Calu3 (cell line): Measurements from ENCODE around the gene IL11RA. TPM values are rescaled to one million over a fixed set of nuclear protein-coding genes. Genes with fewer than 3 reads are reported as not detected.

Experiments
- BruUV-seq: library from RNA; stranded (reverse); fragments of 400-500 nt; replicated peaks from 2 replicates; lab custom pipeline; 2021; lab: Mats Ljungman, UMichigan
- CTCF ChIA-PET: fragments of 300-600 bp; sonication (Branson Sonifier 250); formaldehyde crosslinking; loops from one replicate; lab custom pipeline; 2022; ENCODE audit warnings: antibody characterized with exemption; lab: Charles Lee
- DNase-seq: peaks from one replicate; pipeline ENCODE4 v3.0.0; 2022
- H3K27ac Mint-ChIP-seq: one replicate; pipeline ENCODE4 v1.8.0; 2022; ENCODE audit warnings: mixed read lengths; ENCODE audit not compliant: unreplicated experiment
- H3K27me3 Mint-ChIP-seq: one replicate; pipeline ENCODE4 v1.8.0; 2022; ENCODE audit warnings: mixed read lengths; ENCODE audit not compliant: unreplicated experiment
- H3K36me3 Mint-ChIP-seq: one replicate; pipeline ENCODE4 v1.8.0; 2022; ENCODE audit warnings: mild to moderate bottlenecking, moderate library complexity, mixed read lengths; ENCODE audit not compliant: insufficient read depth, unreplicated experiment
- H3K4me1 Mint-ChIP-seq: one replicate; pipeline ENCODE4 v1.8.0; 2022; ENCODE audit warnings: mild to moderate bottlenecking, low read depth, mixed read lengths; ENCODE audit not compliant: unreplicated experiment
- H3K4me3 Mint-ChIP-seq: one replicate; pipeline ENCODE4 v1.8.0; 2022; ENCODE audit warnings: mild to moderate bottlenecking, low read depth, moderate library complexity, mixed read lengths; ENCODE audit not compliant: unreplicated experiment
- H3K9me3 Mint-ChIP-seq: one replicate; pipeline ENCODE4 v1.8.0; 2022; ENCODE audit warnings: low read depth, mixed read lengths; ENCODE audit not compliant: unreplicated experiment
- CTCF ChIP-seq: fragments of 200-600 bp; IDR thresholded peaks from one replicate; pipeline ENCODE4 v1.8.0; 2022; ENCODE audit warnings: antibody characterized with exemption; ENCODE audit not compliant: unreplicated experiment
- intact Hi-C: fragments of 100-400 bp; cut with micrococcal nuclease; formaldehyde crosslinking; loops from one replicate; pipeline ENCODE4 v1.10.0; 2022; ENCODE audit not compliant: unreplicated experiment
- total RNA-seq: library from RNA; stranded (reverse); gene quantifications from 2 replicates; pipeline ENCODE4 v1.2.3, GENCODE V29; 2022

IL11RA gene
- total RNA-seq, 1 experiment from 2014 or later: 6.8 TPM

- Mint-ChIP-seq H3K36me3 (no peaks in the 10 kb centered on the region), H3K4me1 (no peaks in the 10 kb centered on the region), H3K27ac (no peak within 1 kb of the TSS), H3K4me3 (no peak within 1 kb of the TSS), H3K9me3 (no peaks in the 10 kb centered on the region), H3K27me3 (peaks cover 89% of the 10 kb centered on the region)
- no peak for TF ChIP-seq CTCF
- CTCF ChIA-PET: no interaction called here
- no peak for DNase-seq
- BruUV-seq: no TSS peak
- intact Hi-C loops: no loop called here
These were observed 39.3 kb downstream of the IL11RA start, which contains the start of gene CCL19 for GRCh38 chr9:34690983-34691935. CCL19 (minus strand) TSS chr9:34691276; CDS start chr9:34691139, 137 bp downstream.

GRCh38 chr9:34691936-34692315 lies 39.9 kb downstream of the IL11RA start:
- intact Hi-C loops: no loop called here
- no peak for TF ChIP-seq CTCF
- no peaks in the 10 kb centered on the region for H3K4me1 Mint-ChIP-seq
- H3K27me3 Mint-ChIP-seq: peaks cover 83% of the 10 kb centered on the region
- no TSS peak for BruUV-seq
- H3K36me3 Mint-ChIP-seq: no peaks in the 10 kb centered on the region
- no peak for DNase-seq
- no peak overlapping the region for H3K27ac Mint-ChIP-seq
- CTCF ChIA-PET: interaction anchor here (0.7 kb wide), 1 partner anchor 27 kb away, joined by 7 read pairs; no protein-coding TSS in a partner anchor
- no peak overlapping the region for H3K4me3 Mint-ChIP-seq
- no peaks in the 10 kb centered on the region for H3K9me3 Mint-ChIP-seq

- H3K4me1 Mint-ChIP-seq: no peaks in the 10 kb centered on the region
- no peak overlapping the region for H3K4me3 Mint-ChIP-seq
- CTCF ChIA-PET: no interaction called here
- no peak overlapping the region for H3K27ac Mint-ChIP-seq
- BruUV-seq: no TSS peak
- intact Hi-C loops: no loop called here
- no peaks in the 10 kb centered on the region for H3K9me3 Mint-ChIP-seq
- TF ChIP-seq CTCF: no peak
- H3K27me3 Mint-ChIP-seq: peaks cover 67% of the 10 kb centered on the region
- DNase-seq: no peak
- H3K36me3 Mint-ChIP-seq: no peaks in the 10 kb centered on the region
These were observed 41.6 kb downstream of the IL11RA start for GRCh38 chr9:34693560-34693959.

- Mint-ChIP-seq H3K9me3 (no peaks in the 10 kb centered on the region), H3K36me3 (no peaks in the 10 kb centered on the region), H3K4me1 (no peaks in the 10 kb centered on the region), H3K4me3 (no peak overlapping the region), H3K27ac (no peak overlapping the region), H3K27me3 (peaks cover 66% of the 10 kb centered on the region)
- intact Hi-C loops: no loop called here
- CTCF ChIA-PET: no interaction called here
- BruUV-seq: no TSS peak
- no peak for TF ChIP-seq CTCF
- no peak for DNase-seq
These were observed 42.8 kb downstream of the IL11RA start for GRCh38 chr9:34694811-34695210.
